CD4-positive, alpha-beta T cell treated with Interferon gamma for 1 hour (primary cell): Measurements from ENCODE around the gene ZNG1C.
"Not testable (repeated sequence)": the region's sequence is repeated elsewhere in the genome, so short reads cannot be mapped to it uniquely, and the experiment has no call there.

Experiments
- DNase-seq: peaks from one replicate; pipeline ENCODE4 v3.0.0-alpha.2; 2020

ZNG1C gene

GRCh38 chr9:68343992-68344391 is 102.2 kb downstream of the ZNG1C start:
- not testable (repeated sequence) for DNase-seq
